Measurements from ENCODE around the gene IFT122. TPM values are rescaled to one million over a fixed set of nuclear protein-coding genes. Genes with fewer than 3 reads are reported as not detected.

Gene IFT122
- total RNA-seq, 1 donor from 2014 or later = 20.6 TPM

- H3K27me3 Mint-ChIP-seq (ENCODE audit: unreplicated experiment) = peaks cover 7% of the 10 kb centered on the region
- DNase-seq = no peak
- peaks cover 16% of the 10 kb centered on the region for H3K4me1 Mint-ChIP-seq (ENCODE audit: low read depth, unreplicated experiment)
- no peaks in the 10 kb centered on the region for H3K36me3 Mint-ChIP-seq (ENCODE audit: unreplicated experiment)
- no peak for TF ChIP-seq CTCF (IDR thresholded peaks at IDR 0.05; ENCODE audit: partially characterized antibody, unreplicated experiment)
- H3K4me3 Mint-ChIP-seq (ENCODE audit: unreplicated experiment) = no peak overlapping the region
- no peak overlapping the region for H3K27ac Mint-ChIP-seq (ENCODE audit: unreplicated experiment)
- H3K9me3 Mint-ChIP-seq (ENCODE audit: unreplicated experiment) = peaks cover 2% of the 10 kb centered on the region
Measured at GRCh38 chr3:129421236-129421883, 18.7 kb upstream of the IFT122 start.

GRCh38 chr3:129421988-129422745 lies 17.9 kb upstream of the IFT122 start:
- Mint-ChIP-seq H3K27ac (ENCODE audit: unreplicated experiment) (no peak overlapping the region), H3K27me3 (ENCODE audit: unreplicated experiment) (peaks cover 7% of the 10 kb centered on the region), H3K9me3 (ENCODE audit: unreplicated experiment) (peaks cover 2% of the 10 kb centered on the region), H3K36me3 (ENCODE audit: unreplicated experiment) (no peaks in the 10 kb centered on the region), H3K4me1 (ENCODE audit: low read depth, unreplicated experiment) (peaks cover 16% of the 10 kb centered on the region), H3K4me3 (ENCODE audit: unreplicated experiment) (no peak overlapping the region)
- no peak for TF ChIP-seq CTCF (IDR thresholded peaks at IDR 0.05; ENCODE audit: partially characterized antibody, unreplicated experiment)
- DNase-seq = no peak

GRCh38 chr3:129422897-129423296 lies 17.1 kb upstream of the IFT122 start:
- Mint-ChIP-seq H3K27ac (ENCODE audit: unreplicated experiment) (no peak overlapping the region), H3K4me1 (ENCODE audit: low read depth, unreplicated experiment) (peaks cover 14% of the 10 kb centered on the region), H3K4me3 (ENCODE audit: unreplicated experiment) (no peak overlapping the region), H3K27me3 (ENCODE audit: unreplicated experiment) (peaks cover 9% of the 10 kb centered on the region), H3K9me3 (ENCODE audit: unreplicated experiment) (peaks cover 2% of the 10 kb centered on the region), H3K36me3 (ENCODE audit: unreplicated experiment) (no peaks in the 10 kb centered on the region)
- no peak for TF ChIP-seq CTCF (IDR thresholded peaks at IDR 0.05; ENCODE audit: partially characterized antibody, unreplicated experiment)
- DNase-seq = no peak

GRCh38 chr3:129424185-129424841 lies 15.7 kb upstream of the IFT122 start:
- H3K27ac Mint-ChIP-seq (ENCODE audit: unreplicated experiment) = no peak overlapping the region
- H3K4me1 Mint-ChIP-seq (ENCODE audit: low read depth, unreplicated experiment) = peaks cover 13% of the 10 kb centered on the region
- H3K27me3 Mint-ChIP-seq (ENCODE audit: unreplicated experiment) = peaks cover 10% of the 10 kb centered on the region
- peaks cover 2% of the 10 kb centered on the region for H3K9me3 Mint-ChIP-seq (ENCODE audit: unreplicated experiment)
- no peak overlapping the region for H3K4me3 Mint-ChIP-seq (ENCODE audit: unreplicated experiment)
- TF ChIP-seq CTCF (IDR thresholded peaks at IDR 0.05; ENCODE audit: partially characterized antibody, unreplicated experiment) = no peak
- no peak for DNase-seq
- H3K36me3 Mint-ChIP-seq (ENCODE audit: unreplicated experiment) = no peaks in the 10 kb centered on the region

Measured in glutamatergic neuron (in vitro differentiated cells).